HepG2 (cell line): Measurements from ENCODE around the gene GGA2. TPM values are rescaled to one million over a fixed set of nuclear protein-coding genes. Genes with fewer than 3 reads are reported as not detected.

ENCODE experiments used
- ATF1 ChIP-seq: IDR thresholded peaks from 2 replicates; pipeline ENCODE4 v1.6.1; 2016; ENCODE audit warnings: mild to moderate bottlenecking, control low read depth
- FOXP4 ChIP-seq: sonication (generic); formaldehyde crosslinking; IDR thresholded peaks from 2 replicates; pipeline ENCODE4 v1.4.0; 2020; ENCODE audit warnings: missing genetic modification reagents
- HDAC2 ChIP-seq: sonication (generic); formaldehyde crosslinking; IDR thresholded peaks from 2 replicates; pipeline ENCODE4 v1.4.0; 2020; ENCODE audit warnings: missing genetic modification reagents
- SAFB2 ChIP-seq: sonication (generic); formaldehyde crosslinking; IDR thresholded peaks from 2 replicates; pipeline ENCODE4 v1.5.1; 2020; ENCODE audit warnings: missing genetic modification reagents, low read depth, mild to moderate bottlenecking, borderline replicate concordance
- THAP11 ChIP-seq: IDR thresholded peaks from 2 replicates; pipeline ENCODE4 v1.6.1; 2016; ENCODE audit warnings: missing biosample characterization, missing genetic modification reagents
- ZC3H4 ChIP-seq: sonication (generic); formaldehyde crosslinking; IDR thresholded peaks from 2 replicates; pipeline ENCODE4 v1.4.0; 2020; ENCODE audit warnings: missing genetic modification reagents, borderline replicate concordance
- ZNF292 ChIP-seq: sonication (generic); formaldehyde crosslinking; IDR thresholded peaks from 2 replicates; pipeline ENCODE4 v1.8.1; 2022; ENCODE audit warnings: mild to moderate bottlenecking, low read depth, missing genetic modification reagents, borderline replicate concordance
- ZNF382 ChIP-seq: sonication (generic); formaldehyde crosslinking; IDR thresholded peaks from 2 replicates; pipeline ENCODE4 v1.5.0; 2020; ENCODE audit warnings: missing genetic modification reagents, mild to moderate bottlenecking, borderline replicate concordance
- ZNF639 ChIP-seq: conservative IDR thresholded peaks from 2 replicates; pipeline ENCODE4 v1.6.1; 2018; ENCODE audit warnings: missing genetic modification reagents
- ZNF776 ChIP-seq: sonication (generic); formaldehyde crosslinking; IDR thresholded peaks from 2 replicates; pipeline ENCODE4 v1.4.0; 2020; ENCODE audit warnings: mild to moderate bottlenecking, missing genetic modification reagents
- ZNF850 ChIP-seq: sonication (generic); formaldehyde crosslinking; conservative IDR thresholded peaks from 2 replicates; pipeline ENCODE4 v1.9.0; 2021; ENCODE audit warnings: mild to moderate bottlenecking, missing genetic modification reagents
- ZXDC ChIP-seq: sonication (generic); formaldehyde crosslinking; IDR thresholded peaks from 2 replicates; pipeline ENCODE4 v1.5.0; 2020; ENCODE audit warnings: mild to moderate bottlenecking, missing genetic modification reagents
- polyA plus RNA-seq, 8 experiments: library from polyadenylated mRNA; depleted of rRNA in 3 of 8; stranded (reverse) in 7 of 8; unstranded in 1 of 8; fragments of >200 nt; fragmentation: Illumina TruSeq in 4 of 8; extraction: Trizol in 4 of 8; gene quantifications; 2 replicates each; pipeline versions ENCODE4 v1.2.1 to v1.2.3, GENCODE V29; 2011 to 2016; ENCODE audit warnings: low read depth in 4 of 8, missing spikeins in 1 of 8, mixed read lengths in 1 of 8; ENCODE audit not compliant: insufficient read depth in 1 of 8
- total RNA-seq, 5 experiments: library from RNA; depleted of rRNA; stranded (reverse); fragments of >200 nt; fragmentation: Illumina TruSeq; extraction: Trizol; gene quantifications; 2 replicates each; pipeline ENCODE4 v1.2.3, GENCODE V29; 2016; ENCODE audit warnings: low read depth in 1 of 5
- TF ChIP-seq, protein P1 (sequence below): sonication (generic); formaldehyde crosslinking; IDR thresholded peaks from 2 replicates; pipeline ENCODE4 v1.4.0; 2020; ENCODE audit warnings: mild to moderate bottlenecking, missing genetic modification reagents
- TF ChIP-seq, protein P2 (sequence below): IDR thresholded peaks from 2 replicates; pipeline ENCODE4 v1.4.0; 2020; ENCODE audit warnings: mild to moderate bottlenecking, missing genetic modification reagents

The GGA2 gene
- total and polyA plus RNA-seq, 2 of the 13 experiments (the other 11 are each of a cell fraction or from before 2014, with no cell fraction given) = 51.5 to 69.8 TPM

- TF ChIP-seq ZNF850 = peak; percentile 91
- TF ChIP-seq ZNF639 (CRISPR knock-in tag) = 0 out of 2 replicates have a peak, but pooled peaks have one; percentile 2
- no peak for TF ChIP-seq ZNF776
- TF ChIP-seq FOXP4 (CRISPR knock-in tag) = peak; percentile 99
- TF ChIP-seq ZNF292 (CRISPR knock-in tag) = no peak
- TF ChIP-seq ZXDC (CRISPR knock-in tag) = no peak
- TF ChIP-seq, protein P1, sequence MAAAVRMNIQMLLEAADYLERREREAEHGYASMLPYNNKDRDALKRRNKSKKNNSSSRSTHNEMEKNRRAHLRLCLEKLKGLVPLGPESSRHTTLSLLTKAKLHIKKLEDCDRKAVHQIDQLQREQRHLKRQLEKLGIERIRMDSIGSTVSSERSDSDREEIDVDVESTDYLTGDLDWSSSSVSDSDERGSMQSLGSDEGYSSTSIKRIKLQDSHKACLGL (CRISPR knock-in tag) = no peak
- no peak for TF ChIP-seq ZNF382 (CRISPR knock-in tag)
- peak; percentile 83 for TF ChIP-seq ATF1 (CRISPR knock-in tag)
- TF ChIP-seq, protein P2, sequence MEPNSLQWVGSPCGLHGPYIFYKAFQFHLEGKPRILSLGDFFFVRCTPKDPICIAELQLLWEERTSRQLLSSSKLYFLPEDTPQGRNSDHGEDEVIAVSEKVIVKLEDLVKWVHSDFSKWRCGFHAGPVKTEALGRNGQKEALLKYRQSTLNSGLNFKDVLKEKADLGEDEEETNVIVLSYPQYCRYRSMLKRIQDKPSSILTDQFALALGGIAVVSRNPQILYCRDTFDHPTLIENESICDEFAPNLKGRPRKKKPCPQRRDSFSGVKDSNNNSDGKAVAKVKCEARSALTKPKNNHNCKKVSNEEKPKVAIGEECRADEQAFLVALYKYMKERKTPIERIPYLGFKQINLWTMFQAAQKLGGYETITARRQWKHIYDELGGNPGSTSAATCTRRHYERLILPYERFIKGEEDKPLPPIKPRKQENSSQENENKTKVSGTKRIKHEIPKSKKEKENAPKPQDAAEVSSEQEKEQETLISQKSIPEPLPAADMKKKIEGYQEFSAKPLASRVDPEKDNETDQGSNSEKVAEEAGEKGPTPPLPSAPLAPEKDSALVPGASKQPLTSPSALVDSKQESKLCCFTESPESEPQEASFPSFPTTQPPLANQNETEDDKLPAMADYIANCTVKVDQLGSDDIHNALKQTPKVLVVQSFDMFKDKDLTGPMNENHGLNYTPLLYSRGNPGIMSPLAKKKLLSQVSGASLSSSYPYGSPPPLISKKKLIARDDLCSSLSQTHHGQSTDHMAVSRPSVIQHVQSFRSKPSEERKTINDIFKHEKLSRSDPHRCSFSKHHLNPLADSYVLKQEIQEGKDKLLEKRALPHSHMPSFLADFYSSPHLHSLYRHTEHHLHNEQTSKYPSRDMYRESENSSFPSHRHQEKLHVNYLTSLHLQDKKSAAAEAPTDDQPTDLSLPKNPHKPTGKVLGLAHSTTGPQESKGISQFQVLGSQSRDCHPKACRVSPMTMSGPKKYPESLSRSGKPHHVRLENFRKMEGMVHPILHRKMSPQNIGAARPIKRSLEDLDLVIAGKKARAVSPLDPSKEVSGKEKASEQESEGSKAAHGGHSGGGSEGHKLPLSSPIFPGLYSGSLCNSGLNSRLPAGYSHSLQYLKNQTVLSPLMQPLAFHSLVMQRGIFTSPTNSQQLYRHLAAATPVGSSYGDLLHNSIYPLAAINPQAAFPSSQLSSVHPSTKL (CRISPR knock-in tag) = peak; percentile 100
- peak; percentile 99 for TF ChIP-seq HDAC2 (CRISPR knock-in tag)
- no peak for TF ChIP-seq SAFB2 (CRISPR knock-in tag)
- TF ChIP-seq THAP11 = peak; percentile 90
- no peak for TF ChIP-seq ZC3H4 (CRISPR knock-in tag)
These were observed 29.9 kb upstream of the GGA2 start (continued) for GRCh38 chr16:23539984-23540816.
